ENCODE results near the gene SPRED2.

Gene SPRED2

GRCh38 chr2:65386344-65386743, 46.1 kb downstream of the SPRED2 start:
- no peak for DNase-seq (ENCODE audit: low read depth, low spot score)
- no peak for TF ChIP-seq CTCF (IDR thresholded peaks at IDR 0.05; ENCODE audit: low read depth, low read length)

GRCh38 chr2:65383541-65384488, 48.6 kb downstream of the SPRED2 start:
- TF ChIP-seq CTCF (IDR thresholded peaks at IDR 0.05; ENCODE audit: low read depth, low read length): no peak
- no peak overlapping the region for H3K4me3 ChIP-seq (ENCODE audit: low read depth, low read length)
- in situ Hi-C loops (cut with HindIII; ENCODE audit: low sequenced_read_pairs): no loop called here
- DNase-seq (ENCODE audit: low read depth, low spot score): no peak

More at GRCh38 chr2:65386344-65386743, 46.1 kb downstream of the SPRED2 start:
- no peak overlapping the region for H3K4me3 ChIP-seq (ENCODE audit: low read depth, low read length)
- in situ Hi-C loops (cut with HindIII; ENCODE audit: low sequenced_read_pairs): no loop called here

- peak; percentile 94 for DNase-seq (ENCODE audit: low read depth, low spot score)
- no peak overlapping the region for H3K4me3 ChIP-seq (ENCODE audit: low read depth, low read length)
- in situ Hi-C loops (cut with HindIII; ENCODE audit: low sequenced_read_pairs): no loop called here
Observed at GRCh38 chr2:65382776-65383357, 49.5 kb downstream of the SPRED2 start.

GRCh38 chr2:65382323-65382722, 50.1 kb downstream of the SPRED2 start:
- in situ Hi-C loops (cut with HindIII; ENCODE audit: low sequenced_read_pairs): no loop called here
- no peak overlapping the region for H3K4me3 ChIP-seq (ENCODE audit: low read depth, low read length)
- no peak for DNase-seq (ENCODE audit: low read depth, low spot score)
- TF ChIP-seq CTCF (IDR thresholded peaks at IDR 0.05; ENCODE audit: low read depth, low read length): no peak

More at GRCh38 chr2:65382776-65383357, 49.5 kb downstream of the SPRED2 start:
- TF ChIP-seq CTCF (IDR thresholded peaks at IDR 0.05; ENCODE audit: low read depth, low read length): no peak

- TF ChIP-seq CTCF (IDR thresholded peaks at IDR 0.05; ENCODE audit: low read depth, low read length): no peak
- H3K4me3 ChIP-seq (ENCODE audit: low read depth, low read length): no peak overlapping the region
- in situ Hi-C loops (cut with HindIII; ENCODE audit: low sequenced_read_pairs): no loop called here
- DNase-seq (ENCODE audit: low read depth, low spot score): no peak
Observed at GRCh38 chr2:65381607-65382051, 50.8 kb downstream of the SPRED2 start.

- DNase-seq (ENCODE audit: low read depth, low spot score): no peak
- in situ Hi-C loops (cut with HindIII; ENCODE audit: low sequenced_read_pairs): no loop called here
- H3K4me3 ChIP-seq (ENCODE audit: low read depth, low read length): no peak overlapping the region
- no peak for TF ChIP-seq CTCF (IDR thresholded peaks at IDR 0.05; ENCODE audit: low read depth, low read length)
Observed at GRCh38 chr2:65380255-65380654, 52.1 kb downstream of the SPRED2 start.

Data from astrocyte of the spinal cord (primary cell).